SU-DHL-6 (cell line): Measurements from ENCODE around the gene OR1S2.
"Not testable (repeated sequence)": the region's sequence is repeated elsewhere in the genome, so short reads cannot be mapped to it uniquely, and the experiment has no call there.

Experiments
- H2AFZ ChIP-seq: fragments of 200-600 bp; sonication (generic); 2 replicates; pipeline ENCODE4 v1.6.1; 2014; ENCODE audit warnings: low read depth, mild to moderate bottlenecking, moderate library complexity, mixed read lengths, antibody characterized with exemption, low read length; ENCODE audit not compliant: severe bottlenecking
- H3F3A ChIP-seq: fragments of 200-600 bp; shearing (Covaris generic); 2 replicates; pipeline ENCODE4 v1.6.0; 2016; ENCODE audit warnings: antibody characterized with exemption, mild to moderate bottlenecking; ENCODE audit not compliant: insufficient read depth
- H3K27ac ChIP-seq: fragments of 200-600 bp; sonication (generic); 2 replicates; pipeline ENCODE4 v1.5.1; 2016; ENCODE audit warnings: low read depth, mild to moderate bottlenecking, low read length, moderate library complexity, mixed read lengths
- H3K27me3 ChIP-seq: fragments of 200-600 bp; sonication (generic), shearing (Covaris generic); 2 replicates; pipeline ENCODE4 v1.6.0; 2014; ENCODE audit warnings: mild to moderate bottlenecking, low read length
- H3K36me3 ChIP-seq: fragments of 200-600 bp; sonication (generic); 2 replicates; pipeline ENCODE4 v1.6.1; 2014; ENCODE audit warnings: mild to moderate bottlenecking, low read length, mixed read lengths
- H3K4me2 ChIP-seq: fragments of 300-600, 200-600 bp; shearing (Covaris generic), sonication (generic); 2 replicates; pipeline ENCODE4 v1.6.0; 2014; ENCODE audit warnings: low read length, low read depth, mild to moderate bottlenecking; ENCODE audit not compliant: poor library complexity, severe bottlenecking
- H3K4me3 ChIP-seq: fragments of 200-600 bp; sonication (generic); 2 replicates; pipeline ENCODE4 v1.5.1; 2014; ENCODE audit warnings: antibody characterized with exemption, low read length, mild to moderate bottlenecking, mixed read lengths; ENCODE audit not compliant: insufficient read depth, poor library complexity, severe bottlenecking
- H3K79me2 ChIP-seq: fragments of 200-600 bp; sonication (generic); 2 replicates; pipeline ENCODE4 v1.6.1; 2014; ENCODE audit warnings: mild to moderate bottlenecking, low read length, moderate library complexity; ENCODE audit not compliant: insufficient read depth
- H3K9ac ChIP-seq: fragments of 200-600 bp; sonication (generic); 2 replicates; pipeline ENCODE4 v1.7.0; 2014; ENCODE audit warnings: mild to moderate bottlenecking, low read length
- H3K9me2 ChIP-seq: fragments of 200-600 bp; sonication (generic); replicated peaks from 2 replicates; pipeline ENCODE4 v1.6.1; 2014; ENCODE audit warnings: low read length; ENCODE audit not compliant: insufficient read depth
- H3K9me3 ChIP-seq: fragments of 200-600 bp; sonication (generic); 2 replicates; pipeline ENCODE4 v1.6.1; 2014; ENCODE audit warnings: low read length, mixed read lengths; ENCODE audit not compliant: insufficient read depth
- H4K20me1 ChIP-seq: fragments of 200-600 bp; sonication (generic); 2 replicates; pipeline ENCODE4 v1.6.1; 2014; ENCODE audit warnings: low read depth, mild to moderate bottlenecking, antibody characterized with exemption, low read length, moderate library complexity, mixed read lengths
- CTCF ChIP-seq: fragments of 200-600 bp; sonication (generic); IDR thresholded peaks from one replicate; pipeline ENCODE4 v1.5.1; 2017; ENCODE audit warnings: antibody characterized with exemption, mild to moderate bottlenecking, low read length, moderate library complexity; ENCODE audit not compliant: insufficient read depth, poor library complexity, severe bottlenecking
- EZH2phosphoT487 ChIP-seq: fragments of 200-600 bp; sonication (generic), shearing (Covaris generic); conservative IDR thresholded peaks from 2 replicates; pipeline ENCODE4 v1.6.1; 2018; ENCODE audit warnings: mild to moderate bottlenecking, antibody characterized with exemption, low read length, moderate library complexity, mixed read lengths

The OR1S2 gene

GRCh38 chr11:58222721-58223120 is 18.8 kb upstream of the OR1S2 start:
- no peaks in the 10 kb centered on the region for H3K9me3 ChIP-seq
- no peaks in the 10 kb centered on the region for H3K36me3 ChIP-seq
- no peak overlapping the region for H3K9ac ChIP-seq
- no peak overlapping the region for H3K4me3 ChIP-seq
- no peak overlapping the region for H2AFZ ChIP-seq
- no peaks in the 10 kb centered on the region for H3F3A ChIP-seq
- no peaks in the 10 kb centered on the region for H3K79me2 ChIP-seq
- no peak overlapping the region for H3K27ac ChIP-seq
- no peaks in the 10 kb centered on the region for H3K9me2 ChIP-seq
- H3K4me2 ChIP-seq: no peak overlapping the region
- H3K27me3 ChIP-seq: no peaks in the 10 kb centered on the region
- TF ChIP-seq EZH2phosphoT487 (no peak), CTCF (no peak)
- H4K20me1 ChIP-seq: no peaks in the 10 kb centered on the region

GRCh38 chr11:58216476-58216875 is 12.5 kb upstream of the OR1S2 start:
- Histone ChIP-seq H2AFZ (no peak overlapping the region), H3K4me3 (no peak overlapping the region), H3K79me2 (no peaks in the 10 kb centered on the region), H3K9me2 (no peaks in the 10 kb centered on the region), H3K4me2 (no peak overlapping the region), H3K9me3 (no peaks in the 10 kb centered on the region), H3K27ac (no peak overlapping the region), H3F3A (no peaks in the 10 kb centered on the region), H3K36me3 (no peaks in the 10 kb centered on the region), H3K27me3 (no peaks in the 10 kb centered on the region), H4K20me1 (no peaks in the 10 kb centered on the region), H3K9ac (no peak overlapping the region)
- TF ChIP-seq EZH2phosphoT487: no peak
- TF ChIP-seq CTCF: no peak

- H4K20me1 ChIP-seq, H2AFZ ChIP-seq, H3K4me3 ChIP-seq, H3K27ac ChIP-seq, H3K9me2 ChIP-seq, H3K27me3 ChIP-seq, H3K36me3 ChIP-seq, H3K4me2 ChIP-seq, H3K79me2 ChIP-seq, H3K9me3 ChIP-seq, H3F3A ChIP-seq, H3K9ac ChIP-seq: not testable (repeated sequence)
Observed at GRCh38 chr11:58212420-58212819, 8.5 kb upstream of the OR1S2 start, which contains the start of gene OR1S1. Gene OR1S1, plus strand, starts transcription at chr11:58212720.

GRCh38 chr11:58199271-58199670 is 4.7 kb downstream of the OR1S2 start:
- no peaks in the 10 kb centered on the region; the same call in 1 of the 2 replicates for H3K9me3 ChIP-seq
- 0 out of 2 replicates have a peak, but pooled peaks cover 2% of the 10 kb centered on the region for H3K9me2 ChIP-seq
- no peaks in the 10 kb centered on the region for H3F3A ChIP-seq

More at GRCh38 chr11:58199271-58199670, 4.7 kb downstream of the OR1S2 start:
- Histone ChIP-seq H3K79me2 (no peaks in the 10 kb centered on the region), H3K27me3 (no peaks in the 10 kb centered on the region), H2AFZ (no peak overlapping the region), H4K20me1 (no peaks in the 10 kb centered on the region), H3K27ac (no peak overlapping the region), H3K4me3 (no peak overlapping the region), H3K9ac (no peak overlapping the region), H3K36me3 (no peaks in the 10 kb centered on the region), H3K4me2 (no peak overlapping the region)
- TF ChIP-seq EZH2phosphoT487: no peak
- no peak for TF ChIP-seq CTCF
